ENCODE results near the gene TMED10. TPM values are rescaled to one million over a fixed set of nuclear protein-coding genes. Genes with fewer than 3 reads are reported as not detected.

Gene TMED10
- total and polyA plus RNA-seq, 2 of the 13 experiments (the other 11 are each of a cell fraction or from before 2014, with no cell fraction given) = 311 to 377 TPM

DNA sequence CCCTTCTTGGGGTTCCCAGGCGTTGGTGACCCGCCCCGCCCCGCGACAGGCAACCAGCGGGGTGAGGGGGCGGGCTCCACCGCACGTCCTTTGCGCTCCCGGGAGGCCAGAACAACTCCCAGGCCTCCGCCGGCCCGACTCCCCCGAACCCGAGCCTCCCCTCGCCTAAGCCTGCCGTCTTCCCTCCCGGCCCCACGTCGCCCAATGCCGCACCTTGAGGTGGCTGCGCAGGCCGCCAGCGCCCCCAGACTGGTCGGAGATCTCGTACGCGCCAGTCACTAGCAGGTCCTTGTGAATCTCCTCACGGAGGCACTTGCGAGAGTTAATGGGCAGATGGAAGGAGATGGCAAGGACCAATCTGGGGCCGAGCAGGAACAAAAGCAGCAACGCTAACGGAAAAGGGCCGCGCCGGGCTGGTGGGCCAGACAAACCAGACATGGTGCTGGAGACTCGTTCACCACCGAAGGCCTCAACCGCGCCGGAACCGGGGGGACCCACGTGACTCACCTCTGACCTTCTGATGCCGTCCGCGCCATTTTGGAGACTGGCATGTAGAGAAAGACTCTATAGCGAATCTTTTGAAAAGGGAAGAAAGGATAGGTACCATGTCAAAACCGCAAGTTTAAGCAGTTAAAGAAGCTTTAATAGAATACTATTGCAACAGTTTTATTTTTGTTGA is at the start of gene TMED10 (continued):
- TF ChIP-seq, protein P1, sequence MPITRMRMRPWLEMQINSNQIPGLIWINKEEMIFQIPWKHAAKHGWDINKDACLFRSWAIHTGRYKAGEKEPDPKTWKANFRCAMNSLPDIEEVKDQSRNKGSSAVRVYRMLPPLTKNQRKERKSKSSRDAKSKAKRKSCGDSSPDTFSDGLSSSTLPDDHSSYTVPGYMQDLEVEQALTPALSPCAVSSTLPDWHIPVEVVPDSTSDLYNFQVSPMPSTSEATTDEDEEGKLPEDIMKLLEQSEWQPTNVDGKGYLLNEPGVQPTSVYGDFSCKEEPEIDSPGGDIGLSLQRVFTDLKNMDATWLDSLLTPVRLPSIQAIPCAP (CRISPR knock-in tag; IDR thresholded peaks at IDR 0.05; ENCODE audit: low read depth) = peak; percentile 27; the same call in 1 of the 2 replicates
- TF ChIP-seq, protein P2, sequence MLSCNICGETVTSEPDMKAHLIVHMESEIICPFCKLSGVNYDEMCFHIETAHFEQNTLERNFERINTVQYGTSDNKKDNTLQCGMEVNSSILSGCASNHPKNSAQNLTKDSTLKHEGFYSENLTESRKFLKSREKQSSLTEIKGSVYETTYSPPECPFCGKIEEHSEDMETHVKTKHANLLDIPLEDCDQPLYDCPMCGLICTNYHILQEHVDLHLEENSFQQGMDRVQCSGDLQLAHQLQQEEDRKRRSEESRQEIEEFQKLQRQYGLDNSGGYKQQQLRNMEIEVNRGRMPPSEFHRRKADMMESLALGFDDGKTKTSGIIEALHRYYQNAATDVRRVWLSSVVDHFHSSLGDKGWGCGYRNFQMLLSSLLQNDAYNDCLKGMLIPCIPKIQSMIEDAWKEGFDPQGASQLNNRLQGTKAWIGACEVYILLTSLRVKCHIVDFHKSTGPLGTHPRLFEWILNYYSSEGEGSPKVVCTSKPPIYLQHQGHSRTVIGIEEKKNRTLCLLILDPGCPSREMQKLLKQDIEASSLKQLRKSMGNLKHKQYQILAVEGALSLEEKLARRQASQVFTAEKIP (CRISPR knock-in tag; IDR thresholded peaks at IDR 0.05; ENCODE audit: borderline replicate concordance) = no peak
- TF ChIP-seq GABPB1 (CRISPR knock-in tag; IDR thresholded peaks at IDR 0.05) (peak; percentile 99), PAXIP1 (CRISPR knock-in tag; conservative IDR thresholded peaks at IDR 0.05) (peak; percentile 57), SMYD3 (CRISPR knock-in tag; IDR thresholded peaks at IDR 0.05) (no peak), KMT2A (CRISPR knock-in tag; IDR thresholded peaks at IDR 0.05) (peak; percentile 88), ZNF878 (CRISPR knock-in tag; IDR thresholded peaks at IDR 0.05) (0 out of 2 replicates have a peak, but pooled peaks have one; percentile 17), ZNF460 (CRISPR knock-in tag; IDR thresholded peaks at IDR 0.05; ENCODE audit: borderline replicate concordance) (no peak), NFATC3 (CRISPR knock-in tag; IDR thresholded peaks at IDR 0.05) (0 out of 2 replicates have a peak, but pooled peaks have one; percentile 52), ZNF12 (CRISPR knock-in tag; IDR thresholded peaks at IDR 0.05) (no peak), RAD21 (CRISPR knock-in tag; IDR thresholded peaks at IDR 0.05) (peak; percentile 42; the same call in 1 of the 2 replicates), ZNF530 (CRISPR knock-in tag; IDR thresholded peaks at IDR 0.05; ENCODE audit: low read depth) (no peak), ATF2 (CRISPR knock-in tag; IDR thresholded peaks at IDR 0.05) (0 out of 2 replicates have a peak, but pooled peaks have one; percentile 50), ZNF772 (CRISPR knock-in tag; IDR thresholded peaks at IDR 0.05) (peak; percentile 77; the same call in 1 of the 2 replicates)
- TF ChIP-seq, protein P3, sequence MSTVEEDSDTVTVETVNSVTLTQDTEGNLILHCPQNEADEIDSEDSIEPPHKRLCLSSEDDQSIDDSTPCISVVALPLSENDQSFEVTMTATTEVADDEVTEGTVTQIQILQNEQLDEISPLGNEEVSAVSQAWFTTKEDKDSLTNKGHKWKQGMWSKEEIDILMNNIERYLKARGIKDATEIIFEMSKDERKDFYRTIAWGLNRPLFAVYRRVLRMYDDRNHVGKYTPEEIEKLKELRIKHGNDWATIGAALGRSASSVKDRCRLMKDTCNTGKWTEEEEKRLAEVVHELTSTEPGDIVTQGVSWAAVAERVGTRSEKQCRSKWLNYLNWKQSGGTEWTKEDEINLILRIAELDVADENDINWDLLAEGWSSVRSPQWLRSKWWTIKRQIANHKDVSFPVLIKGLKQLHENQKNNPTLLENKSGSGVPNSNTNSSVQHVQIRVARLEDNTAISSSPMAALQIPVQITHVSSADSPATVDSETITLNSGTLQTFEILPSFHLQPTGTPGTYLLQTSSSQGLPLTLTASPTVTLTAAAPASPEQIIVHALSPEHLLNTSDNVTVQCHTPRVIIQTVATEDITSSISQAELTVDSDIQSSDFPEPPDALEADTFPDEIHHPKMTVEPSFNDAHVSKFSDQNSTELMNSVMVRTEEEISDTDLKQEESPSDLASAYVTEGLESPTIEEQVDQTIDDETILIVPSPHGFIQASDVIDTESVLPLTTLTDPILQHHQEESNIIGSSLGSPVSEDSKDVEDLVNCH (CRISPR knock-in tag; IDR thresholded peaks at IDR 0.05) = no peak
